NCI-H526 (cell line): ENCODE measurements around the gene UBE3C.
"Not testable (repeated sequence)": the region's sequence is repeated elsewhere in the genome, so short reads cannot be mapped to it uniquely, and the experiment has no call there.

ENCODE experiments used
- DNase-seq, 2 experiments: peaks; one replicate each; lab custom pipeline; 2025; lab: John Stamatoyannopoulos, UW

Gene UBE3C

DNA sequence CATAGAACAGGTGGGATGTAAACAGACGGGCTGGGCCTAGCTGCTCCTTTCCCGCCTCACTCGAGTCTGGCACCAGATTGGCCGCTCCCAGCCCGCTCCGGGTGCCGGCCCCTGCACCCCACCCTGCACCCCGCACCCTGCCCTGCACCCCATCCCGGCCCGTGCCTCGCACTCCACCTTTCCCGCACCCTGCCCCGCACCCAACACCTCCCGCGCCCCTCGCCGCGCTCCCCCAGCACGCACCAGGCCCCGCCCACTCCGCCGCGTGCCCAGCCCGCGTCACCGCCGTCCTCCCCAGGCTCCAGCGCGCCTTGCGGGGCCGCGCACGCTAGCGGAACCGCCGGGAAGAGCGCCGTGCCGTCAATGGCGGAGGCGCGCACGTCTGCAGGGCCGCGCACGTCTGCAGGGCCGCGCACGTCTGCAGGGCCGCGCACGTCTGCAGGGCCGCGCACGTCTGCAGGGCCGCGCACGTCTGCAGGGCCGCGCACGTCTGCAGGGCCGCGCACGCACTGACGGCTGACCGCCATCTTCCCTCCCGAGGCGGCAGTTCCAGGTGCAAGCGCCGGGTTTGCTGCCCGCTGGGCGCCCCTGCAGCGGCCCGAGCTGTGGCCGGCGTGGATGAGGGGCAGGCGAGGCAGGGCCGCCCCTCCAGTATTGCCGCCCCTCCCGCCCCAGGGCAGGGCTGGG, at the start of gene UBE3C:
Gene UBE3C (plus strand): TSS at position 503 of the 687 bp plus-strand sequence. CDS start 347 bp downstream, outside the sequence.
- peak; percentile 75 to 97 for DNase-seq

DNA sequence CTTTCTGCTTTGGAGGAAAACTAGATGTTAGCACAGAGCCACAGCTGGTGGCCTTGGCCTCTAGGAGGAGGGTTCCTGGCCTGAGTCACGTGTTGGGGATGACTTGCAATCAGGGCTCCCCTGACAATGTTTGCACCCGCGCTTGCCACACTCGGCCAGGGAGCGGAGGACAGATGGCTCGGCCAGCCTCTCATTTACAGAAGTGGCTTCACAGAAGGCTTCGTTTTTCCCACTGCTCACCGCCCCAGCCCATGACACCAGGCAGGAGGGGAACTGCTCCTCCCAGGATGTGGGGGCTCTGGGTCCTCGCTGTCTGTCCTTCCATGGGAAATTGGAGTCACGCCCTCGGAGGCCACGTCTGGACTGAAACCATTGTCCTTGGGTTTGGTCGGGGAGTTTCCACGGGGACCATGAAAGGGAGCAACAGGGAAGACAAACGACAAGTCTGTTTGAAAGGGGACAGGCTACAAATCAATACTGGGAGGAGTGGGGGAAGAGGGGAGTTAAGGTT, 49.6 kb upstream of the UBE3C start:
- DNase-seq: no peak

- no peak for DNase-seq
These were observed 48.1 kb upstream of the UBE3C start for GRCh38 chr7:157090485-157091165.

DNA sequence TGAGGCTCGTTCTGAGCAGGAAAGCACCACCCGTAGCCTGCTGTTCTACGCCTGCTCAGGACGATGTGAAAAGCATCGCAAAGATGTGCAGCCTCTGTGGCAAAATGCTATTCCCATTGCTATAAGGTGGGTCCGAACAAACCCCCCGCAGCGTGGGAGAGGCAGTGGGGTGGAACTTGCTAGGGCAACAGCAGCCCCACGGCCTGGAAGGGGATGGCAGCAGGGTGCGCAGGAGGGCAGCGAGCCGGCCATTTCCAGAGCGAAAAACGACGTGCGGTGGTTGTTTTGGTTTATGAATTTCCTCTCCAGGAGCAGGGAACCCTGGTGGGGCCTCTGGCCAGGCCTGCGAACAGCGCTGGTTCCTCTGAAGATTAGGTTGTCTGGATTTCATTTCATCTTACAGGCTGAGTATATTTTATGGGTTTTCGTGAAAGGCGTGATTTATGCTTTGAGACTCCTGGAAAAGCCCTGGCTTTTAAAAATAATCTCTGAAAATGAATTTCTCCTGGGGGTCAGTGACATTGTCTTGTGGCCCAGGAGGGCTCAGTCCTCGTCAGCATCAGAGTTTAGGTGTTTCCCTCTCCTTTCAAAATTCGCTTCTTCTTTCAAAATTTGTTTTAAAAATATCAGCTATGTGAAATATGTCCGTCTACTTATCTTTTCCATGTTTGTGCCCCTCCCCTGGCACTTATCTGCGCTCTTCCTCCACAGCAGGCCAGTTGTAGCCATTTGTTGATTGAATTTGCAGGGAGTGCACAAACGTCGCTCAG, 42.3 kb upstream of the UBE3C start:
- DNase-seq: peak; percentile 78 to 90

DNA sequence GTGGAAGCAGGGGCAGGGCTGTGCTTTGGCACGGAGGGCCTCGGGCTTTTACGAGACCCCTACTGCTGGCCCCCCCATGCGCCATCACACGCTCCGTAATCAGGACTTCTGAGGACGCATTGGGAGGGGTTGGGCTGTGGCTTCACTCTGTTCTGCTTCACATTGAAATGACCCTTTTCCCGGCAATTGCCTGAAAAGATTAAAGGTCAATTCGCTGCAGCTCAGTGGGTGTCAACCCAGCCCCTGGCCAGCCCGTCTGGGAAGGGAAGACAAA, 41.7 kb upstream of the UBE3C start:
- peak in 1 of 2 experiments; percentile 54 for DNase-seq

- DNase-seq: peak; percentile 75 to 90
These were observed 41.2 kb upstream of the UBE3C start for GRCh38 chr7:157097569-157097968.

- DNase-seq: not testable (repeated sequence)
These were observed 38.7 kb upstream of the UBE3C start for GRCh38 chr7:157100005-157100404.

- DNase-seq: not testable (repeated sequence)
These were observed 35.1 kb upstream of the UBE3C start for GRCh38 chr7:157103641-157104040.

DNA sequence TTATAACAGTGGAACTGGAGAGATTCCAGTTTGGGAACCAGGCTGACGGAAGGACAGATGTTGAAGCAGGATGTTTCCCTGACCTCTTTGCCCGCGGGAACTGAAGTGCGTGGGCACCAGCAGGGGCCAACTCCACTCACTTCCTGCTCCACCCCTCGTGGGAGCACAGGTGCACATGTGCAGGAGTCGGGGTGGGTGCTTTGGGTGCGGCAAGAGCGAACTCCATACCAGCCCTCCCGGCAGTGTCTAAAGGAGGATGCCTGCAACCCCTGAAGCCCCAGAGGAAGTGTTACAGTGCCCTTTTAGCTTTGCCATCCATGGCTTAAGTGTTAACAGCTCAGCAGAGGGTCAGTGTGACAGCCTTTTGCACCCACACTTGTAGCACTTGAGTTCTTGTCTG, 27.4 kb upstream of the UBE3C start:
- DNase-seq: no peak

- DNase-seq: no peak
These were observed 26.0 kb upstream of the UBE3C start for GRCh38 chr7:157112706-157113105.

- DNase-seq: no peak
These were observed 25.1 kb upstream of the UBE3C start for GRCh38 chr7:157113607-157114006.

DNA sequence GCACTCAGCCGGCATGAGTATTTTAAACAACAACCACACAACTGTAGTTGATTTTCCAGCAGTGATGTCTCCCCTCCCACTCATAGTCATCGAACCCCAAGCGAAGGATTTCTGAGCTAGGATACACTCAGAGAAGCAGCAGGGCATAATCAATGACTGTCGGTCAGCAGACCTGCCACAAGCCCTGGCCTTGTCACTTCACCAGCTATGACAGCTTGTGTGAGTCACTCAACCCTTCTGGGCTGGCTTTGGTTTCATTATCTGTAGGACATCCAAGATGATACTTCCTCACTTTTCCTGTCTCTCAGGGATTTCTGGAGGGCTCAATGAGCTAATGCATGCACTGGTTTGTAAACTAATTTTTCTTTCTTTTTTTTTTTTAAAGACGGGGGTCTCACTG, 22.0 kb upstream of the UBE3C start:
- DNase-seq: no peak

DNA sequence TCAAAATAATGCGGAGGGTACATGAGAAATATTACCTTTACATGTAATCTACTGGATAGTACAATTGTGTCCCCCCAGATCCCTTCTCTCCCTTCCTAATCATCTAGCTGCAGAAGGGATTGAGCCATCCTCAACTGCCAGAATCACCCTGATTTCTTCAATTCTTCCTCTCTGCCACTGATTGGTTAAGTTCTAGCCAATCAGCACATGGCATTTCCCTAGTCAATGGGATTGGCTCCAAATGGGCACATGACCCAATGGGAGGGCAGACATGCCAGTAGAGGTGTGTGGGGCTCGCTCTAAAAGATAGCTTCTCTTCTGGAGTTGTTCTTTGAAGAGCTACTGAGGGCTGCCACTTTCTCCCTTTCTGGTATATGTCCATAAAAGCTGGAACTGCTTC, 20.9 kb upstream of the UBE3C start:
- DNase-seq: no peak

- peak in 1 of 2 experiments; percentile 67 for DNase-seq
These were observed 18.5 kb upstream of the UBE3C start for GRCh38 chr7:157120181-157120580.

DNA sequence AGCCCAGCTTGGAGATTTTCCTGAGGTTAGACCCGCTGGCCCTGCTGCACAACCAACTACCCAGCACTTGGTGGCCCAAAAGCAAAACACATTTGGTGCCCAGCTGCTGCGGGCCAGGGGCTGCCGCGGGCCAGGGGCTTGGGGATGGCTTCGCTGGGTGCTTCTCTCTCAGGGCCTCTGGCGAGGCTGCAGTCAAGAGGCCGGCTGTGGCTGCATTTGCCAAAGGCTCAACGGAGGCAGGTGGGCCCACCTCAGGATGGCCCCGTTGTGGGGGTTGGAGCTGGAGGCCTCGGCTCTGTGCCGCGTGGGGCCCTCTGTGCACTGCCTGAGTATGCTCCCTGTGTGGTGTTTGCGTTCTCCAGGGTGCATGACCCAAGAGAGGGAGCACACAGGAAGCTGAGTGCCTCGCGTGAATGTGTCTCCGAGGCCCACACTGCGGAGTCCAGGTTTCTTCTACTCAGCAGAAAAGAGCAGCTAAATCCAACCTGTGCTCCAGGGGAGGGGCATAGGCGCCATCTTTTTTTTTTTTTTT, 17.5 kb upstream of the UBE3C start:
- DNase-seq: peak in 1 of 2 experiments; percentile 72

GRCh38 chr7:157122800-157123495, 15.8 kb upstream of the UBE3C start:
- DNase-seq: peak in 1 of 2 experiments; percentile 23

DNA sequence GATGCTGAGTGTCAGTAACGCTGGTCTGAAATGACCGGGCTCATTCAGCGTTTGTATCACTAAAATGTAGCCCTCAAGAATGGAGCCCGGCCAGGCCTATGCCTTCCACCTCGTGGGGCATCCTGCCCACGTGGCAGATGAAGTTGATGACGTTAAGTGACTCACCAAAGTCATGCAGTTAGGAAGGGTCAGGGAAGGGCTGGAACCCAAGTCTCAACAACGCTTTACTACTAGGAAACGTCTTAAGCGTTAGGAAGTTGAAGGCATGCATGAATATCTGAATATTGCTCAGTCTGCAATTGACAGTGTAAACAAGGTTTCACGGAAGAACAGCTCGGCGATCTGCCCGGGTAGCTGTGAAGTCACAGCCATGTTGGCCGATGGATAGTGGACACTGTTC, 14.0 kb upstream of the UBE3C start:
- DNase-seq: peak in 1 of 2 experiments; percentile 68

- peak; percentile 76 to 94 for DNase-seq
These were observed 13.1 kb upstream of the UBE3C start for GRCh38 chr7:157125376-157126223.

- no peak for DNase-seq
These were observed 11.8 kb upstream of the UBE3C start for GRCh38 chr7:157126921-157127320.

DNA sequence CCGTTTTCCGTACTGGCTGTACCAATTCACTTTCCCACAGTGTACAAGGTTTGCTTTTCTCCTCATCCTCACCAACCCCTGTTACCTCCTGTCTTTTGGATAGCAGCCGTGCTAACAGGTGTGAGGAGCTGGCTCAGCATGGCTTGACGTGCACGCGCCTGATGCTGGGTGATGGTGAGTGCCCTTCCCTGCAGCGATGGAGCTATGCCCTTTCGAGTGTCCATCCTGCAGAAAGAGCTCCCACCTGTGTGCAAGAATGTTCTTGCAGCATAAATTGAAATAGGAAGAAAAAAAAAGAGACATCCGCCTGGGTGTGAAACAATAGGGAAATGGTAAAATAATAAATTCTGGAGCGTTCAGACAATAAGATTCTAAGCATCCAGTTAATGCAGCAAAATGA, 9.5 kb upstream of the UBE3C start:
- peak in 1 of 2 experiments; percentile 46 for DNase-seq

- no peak for DNase-seq
These were observed 8.7 kb upstream of the UBE3C start for GRCh38 chr7:157129907-157130460.
